Measurements from ENCODE around the gene SLC16A7. TPM values are rescaled to one million over a fixed set of nuclear protein-coding genes. Genes with fewer than 3 reads are reported as not detected.
A peak's percentile ranks its signal among the peaks of the same experiment; 100 is the strongest.

SLC16A7 gene
- total RNA-seq: 6.2 and 6.5 TPM in 2 replicates
- long read RNA-seq, transcript SLC16A7-203 (6 exons, 1,969 nt): major isoform, 14 of 16 reads
- long read RNA-seq, partial matches to known transcripts: 0 of 16 reads
- long read RNA-seq, other reads (novel, unspliced or antisense): 2 of 16 reads

- TF ChIP-seq, protein P1, sequence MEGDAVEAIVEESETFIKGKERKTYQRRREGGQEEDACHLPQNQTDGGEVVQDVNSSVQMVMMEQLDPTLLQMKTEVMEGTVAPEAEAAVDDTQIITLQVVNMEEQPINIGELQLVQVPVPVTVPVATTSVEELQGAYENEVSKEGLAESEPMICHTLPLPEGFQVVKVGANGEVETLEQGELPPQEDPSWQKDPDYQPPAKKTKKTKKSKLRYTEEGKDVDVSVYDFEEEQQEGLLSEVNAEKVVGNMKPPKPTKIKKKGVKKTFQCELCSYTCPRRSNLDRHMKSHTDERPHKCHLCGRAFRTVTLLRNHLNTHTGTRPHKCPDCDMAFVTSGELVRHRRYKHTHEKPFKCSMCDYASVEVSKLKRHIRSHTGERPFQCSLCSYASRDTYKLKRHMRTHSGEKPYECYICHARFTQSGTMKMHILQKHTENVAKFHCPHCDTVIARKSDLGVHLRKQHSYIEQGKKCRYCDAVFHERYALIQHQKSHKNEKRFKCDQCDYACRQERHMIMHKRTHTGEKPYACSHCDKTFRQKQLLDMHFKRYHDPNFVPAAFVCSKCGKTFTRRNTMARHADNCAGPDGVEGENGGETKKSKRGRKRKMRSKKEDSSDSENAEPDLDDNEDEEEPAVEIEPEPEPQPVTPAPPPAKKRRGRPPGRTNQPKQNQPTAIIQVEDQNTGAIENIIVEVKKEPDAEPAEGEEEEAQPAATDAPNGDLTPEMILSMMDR (IDR thresholded peaks at IDR 0.05; ENCODE audit: unreplicated experiment): peak; percentile 17
- peak; percentile 62 for DNase-seq (ENCODE audit: low spot score, unreplicated experiment)
- Mint-ChIP-seq H3K4me3 (ENCODE audit: low read depth) (peak within 1 kb of the TSS; percentile 88), H3K9me3 (ENCODE audit: low read depth) (no peaks in the 10 kb centered on the region), H3K27ac (peak within 1 kb of the TSS; percentile 97), H3K4me1 (ENCODE audit: low read depth) (peaks cover 12% of the 10 kb centered on the region), H3K36me3 (ENCODE audit: insufficient read depth) (no peaks in the 10 kb centered on the region), H3K27me3 (peaks cover 18% of the 10 kb centered on the region)
These were observed at the start of gene SLC16A7 for GRCh38 chr12:59595883-59596540. Gene SLC16A7 (plus strand): TSS chr12:59596029. CDS start chr12:59704802, 108,773 bp downstream.

DNA sequence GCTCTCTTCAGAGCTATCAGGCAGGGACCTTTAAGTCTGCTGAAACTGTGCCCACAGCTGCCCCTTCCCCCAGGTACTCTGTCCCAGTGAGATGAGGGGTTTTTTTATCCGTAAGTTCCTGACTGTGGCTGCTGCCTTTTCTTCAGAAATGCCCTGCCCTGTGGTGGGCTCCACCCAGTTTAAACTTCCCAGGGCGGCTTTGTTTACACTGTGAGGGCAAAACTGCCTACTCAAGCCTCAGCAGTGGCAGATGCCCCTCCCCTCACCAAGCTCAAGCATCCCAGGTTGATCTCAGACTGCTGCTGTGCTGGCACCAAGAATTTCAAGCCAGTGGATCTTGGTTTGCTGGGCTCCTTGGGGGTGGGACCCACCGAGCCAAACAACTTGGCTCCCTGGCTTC is 46.9 kb upstream of the SLC16A7 start:
- no peak for DNase-seq (ENCODE audit: low spot score, unreplicated experiment)
- Mint-ChIP-seq H3K36me3 (ENCODE audit: insufficient read depth) (no peaks in the 10 kb centered on the region), H3K27ac (no peak overlapping the region), H3K9me3 (ENCODE audit: low read depth) (no peaks in the 10 kb centered on the region), H3K27me3 (peaks cover 2% of the 10 kb centered on the region), H3K4me3 (ENCODE audit: low read depth) (no peak overlapping the region), H3K4me1 (ENCODE audit: low read depth) (no peaks in the 10 kb centered on the region)
- TF ChIP-seq, protein P1 (IDR thresholded peaks at IDR 0.05; ENCODE audit: unreplicated experiment): no peak

GRCh38 chr12:59559696-59560095 is 36.1 kb upstream of the SLC16A7 start:
- H3K4me3 Mint-ChIP-seq (ENCODE audit: low read depth): no peak overlapping the region
- no peaks in the 10 kb centered on the region for H3K27me3 Mint-ChIP-seq
- H3K36me3 Mint-ChIP-seq (ENCODE audit: insufficient read depth): no peaks in the 10 kb centered on the region
- H3K4me1 Mint-ChIP-seq (ENCODE audit: low read depth): no peaks in the 10 kb centered on the region
- TF ChIP-seq, protein P1 (IDR thresholded peaks at IDR 0.05; ENCODE audit: unreplicated experiment): no peak
- H3K9me3 Mint-ChIP-seq (ENCODE audit: low read depth): no peaks in the 10 kb centered on the region
- DNase-seq (ENCODE audit: low spot score, unreplicated experiment): no peak
- no peak overlapping the region for H3K27ac Mint-ChIP-seq

GRCh38 chr12:59570145-59570544 is 25.7 kb upstream of the SLC16A7 start:
- no peak overlapping the region for H3K4me3 Mint-ChIP-seq (ENCODE audit: low read depth)
- TF ChIP-seq, protein P1 (IDR thresholded peaks at IDR 0.05; ENCODE audit: unreplicated experiment): no peak

GRCh38 chr12:59574406-59574805 is 21.4 kb upstream of the SLC16A7 start:
- DNase-seq (ENCODE audit: low spot score, unreplicated experiment): no peak
- Mint-ChIP-seq H3K36me3 (ENCODE audit: insufficient read depth) (no peaks in the 10 kb centered on the region), H3K27me3 (no peaks in the 10 kb centered on the region), H3K9me3 (ENCODE audit: low read depth) (no peaks in the 10 kb centered on the region), H3K4me3 (ENCODE audit: low read depth) (no peak overlapping the region), H3K27ac (no peak overlapping the region), H3K4me1 (ENCODE audit: low read depth) (peaks cover 2% of the 10 kb centered on the region)
- TF ChIP-seq, protein P1 (IDR thresholded peaks at IDR 0.05; ENCODE audit: unreplicated experiment): no peak

More at GRCh38 chr12:59570145-59570544, 25.7 kb upstream of the SLC16A7 start:
- no peak for DNase-seq (ENCODE audit: low spot score, unreplicated experiment)
- H3K4me1 Mint-ChIP-seq (ENCODE audit: low read depth): no peaks in the 10 kb centered on the region
- no peaks in the 10 kb centered on the region for H3K36me3 Mint-ChIP-seq (ENCODE audit: insufficient read depth)
- no peaks in the 10 kb centered on the region for H3K27me3 Mint-ChIP-seq
- H3K27ac Mint-ChIP-seq: no peak overlapping the region
- no peaks in the 10 kb centered on the region for H3K9me3 Mint-ChIP-seq (ENCODE audit: low read depth)
